Trophoblast cell (in vitro differentiated cells and primary cell): ENCODE results near the gene TEPSIN.

ENCODE experiments used
- DNase-seq, 2 donors: peaks; one replicate each; pipeline ENCODE4 v3.0.0-alpha.2; 2016
- H2AFZ ChIP-seq: 2 replicates; pipeline ENCODE4 v1.6.1; 2013; ENCODE audit warnings: low read length, moderate library complexity, mild to moderate bottlenecking; ENCODE audit not compliant: insufficient read depth, poor library complexity
- H2AK5ac ChIP-seq: 2 replicates; pipeline ENCODE4 v1.6.1; 2013; ENCODE audit warnings: mild to moderate bottlenecking, low read length
- H2BK120ac ChIP-seq: 2 replicates; pipeline ENCODE4 v1.6.1; 2013; ENCODE audit warnings: low read length, mild to moderate bottlenecking, moderate library complexity; ENCODE audit not compliant: insufficient read depth, poor library complexity
- H2BK12ac ChIP-seq: 2 replicates; pipeline ENCODE4 v1.6.1; 2013; ENCODE audit warnings: mild to moderate bottlenecking, low read length, moderate library complexity
- H2BK5ac ChIP-seq: 2 replicates; pipeline ENCODE4 v1.6.1; 2013; ENCODE audit warnings: low read length, low read depth, moderate library complexity, mild to moderate bottlenecking; ENCODE audit not compliant: poor library complexity
- H3K14ac ChIP-seq: 2 replicates; pipeline ENCODE4 v1.6.1; 2013; ENCODE audit warnings: mild to moderate bottlenecking, low read length
- H3K18ac ChIP-seq: 2 replicates; pipeline ENCODE4 v1.6.1; 2013; ENCODE audit warnings: mild to moderate bottlenecking, low read length
- H3K23ac ChIP-seq: 2 replicates; pipeline ENCODE4 v1.6.1; 2013; ENCODE audit warnings: low read length
- H3K27ac ChIP-seq: 2 replicates; pipeline ENCODE4 v1.5.1; 2013; ENCODE audit warnings: low read depth, mild to moderate bottlenecking, inconsistent platforms, low read length, moderate library complexity
- H3K27me3 ChIP-seq: 2 replicates; pipeline ENCODE4 v1.6.1; 2013; ENCODE audit warnings: inconsistent platforms, mild to moderate bottlenecking, low read length, moderate library complexity; ENCODE audit not compliant: insufficient read depth
- H3K36me3 ChIP-seq, 2 experiments: 1 replicate in 1 of 2; 2 replicates in 1 of 2; pipeline ENCODE4 v1.6.1; 2013; ENCODE audit warnings: low read length in 2 of 2, mild to moderate bottlenecking in 2 of 2, moderate library complexity in 1 of 2; ENCODE audit not compliant: insufficient read depth in 2 of 2, control insufficient read depth in 1 of 2
- H3K4ac ChIP-seq: 2 replicates; pipeline ENCODE4 v1.6.1; 2013; ENCODE audit warnings: low read depth, mild to moderate bottlenecking, low read length, moderate library complexity
- H3K4me1 ChIP-seq, 2 experiments: 1 replicate in 1 of 2; 2 replicates in 1 of 2; pipeline ENCODE4 v1.6.1; 2013; ENCODE audit warnings: low read length in 2 of 2, mild to moderate bottlenecking in 2 of 2, moderate library complexity in 1 of 2; ENCODE audit not compliant: insufficient read depth in 2 of 2, control insufficient read depth in 1 of 2
- H3K4me2 ChIP-seq: 2 replicates; pipeline ENCODE4 v1.6.1; 2013; ENCODE audit warnings: inconsistent platforms, mild to moderate bottlenecking, low read length, moderate library complexity
- H3K4me3 ChIP-seq: 2 replicates; pipeline ENCODE4 v1.5.1; 2013; ENCODE audit warnings: mild to moderate bottlenecking, low read depth, low read length, inconsistent platforms
- H3K79me1 ChIP-seq: one replicate; pipeline ENCODE4 v1.6.1; 2013; ENCODE audit warnings: low read length
- H3K79me2 ChIP-seq: 2 replicates; pipeline ENCODE4 v1.6.1; 2013; ENCODE audit warnings: low read length, mild to moderate bottlenecking; ENCODE audit not compliant: control insufficient read depth, insufficient read depth, poor library complexity
- H3K9ac ChIP-seq: 2 replicates; pipeline ENCODE4 v1.6.1; 2013; ENCODE audit warnings: mild to moderate bottlenecking, low read length
- H3K9me3 ChIP-seq: 2 replicates; pipeline ENCODE4 v1.6.1; 2013; ENCODE audit warnings: low read depth, mild to moderate bottlenecking, control low read depth, inconsistent platforms, low read length; ENCODE audit not compliant: insufficient read depth
- H4K12ac ChIP-seq: 2 replicates; pipeline ENCODE4 v1.6.1; 2013; ENCODE audit warnings: low read depth, mild to moderate bottlenecking, low read length, moderate library complexity
- H4K8ac ChIP-seq: 2 replicates; pipeline ENCODE4 v1.6.1; 2013; ENCODE audit warnings: low read depth, mild to moderate bottlenecking, low read length, moderate library complexity
- H4K91ac ChIP-seq: one replicate; pipeline ENCODE4 v1.6.1; 2013; ENCODE audit warnings: low read depth, mild to moderate bottlenecking, low read length, moderate library complexity
- WGBS: extraction: QIAGEN DNeasy Blood & Tissue Kit; methylation state at CpG from one replicate; pipeline ENCODE4 v1.1.7; 2013; ENCODE audit warnings: missing lambda C conversion rate; ENCODE audit not compliant: insufficient read length, insufficient coverage; ENCODE audit errors: extremely low coverage; 5-methylcytosine and 5-hydroxymethylcytosine counted together

Gene TEPSIN

DNA sequence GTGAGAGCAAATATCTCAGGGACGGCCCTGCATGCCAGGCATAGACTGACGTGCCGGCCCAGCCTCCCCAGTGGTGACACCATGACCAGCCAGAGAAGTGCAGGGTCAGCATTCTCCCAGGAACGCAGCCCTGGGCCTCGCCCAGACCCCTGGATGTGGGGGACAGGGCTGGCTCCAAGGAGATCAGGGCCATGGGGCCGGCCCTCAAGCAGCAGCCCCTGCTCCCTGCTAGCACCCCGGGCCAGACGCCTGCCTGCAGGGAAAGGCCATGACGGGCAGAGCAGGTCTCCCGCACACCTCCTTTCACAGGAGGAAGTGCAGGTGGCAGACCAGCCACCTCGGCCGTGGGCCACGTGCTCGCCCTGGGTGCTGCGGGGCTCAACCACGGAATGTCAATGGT lies 9.8 kb upstream of the TEPSIN start:
- no peaks in the 10 kb centered on the region for H3K79me2 ChIP-seq
- no peak overlapping the region for H3K14ac ChIP-seq
- no peak overlapping the region for H4K91ac ChIP-seq
- H3K4me1 ChIP-seq = peaks cover 5 to 10% of the 10 kb centered on the region in 2 experiments
- H3K18ac ChIP-seq = no peak overlapping the region
- no peak overlapping the region for H2BK120ac ChIP-seq
- peak in 1 of 2 donors; percentile 41 for DNase-seq
- no peak overlapping the region for H2AFZ ChIP-seq
- H3K23ac ChIP-seq = no peak overlapping the region
- H2AK5ac ChIP-seq = no peak overlapping the region
- H3K4ac ChIP-seq = no peak overlapping the region
- H3K4me2 ChIP-seq = no peak overlapping the region
- no peak overlapping the region for H4K12ac ChIP-seq
- no peak overlapping the region for H2BK5ac ChIP-seq
- no peak overlapping the region for H4K8ac ChIP-seq
- peaks cover 34 to 45% of the 10 kb centered on the region in 2 experiments for H3K36me3 ChIP-seq
- H3K4me3 ChIP-seq = no peak overlapping the region
- H2BK12ac ChIP-seq = no peak overlapping the region
- H3K79me1 ChIP-seq = no peaks in the 10 kb centered on the region
- H3K9me3 ChIP-seq = peaks cover 5% of the 10 kb centered on the region
- no peak overlapping the region for H3K27ac ChIP-seq
- no peak overlapping the region for H3K9ac ChIP-seq
- WGBS = no CpG with 5 or more reads among the region's 16 CpGs
- H3K27me3 ChIP-seq = no peaks in the 10 kb centered on the region

DNA sequence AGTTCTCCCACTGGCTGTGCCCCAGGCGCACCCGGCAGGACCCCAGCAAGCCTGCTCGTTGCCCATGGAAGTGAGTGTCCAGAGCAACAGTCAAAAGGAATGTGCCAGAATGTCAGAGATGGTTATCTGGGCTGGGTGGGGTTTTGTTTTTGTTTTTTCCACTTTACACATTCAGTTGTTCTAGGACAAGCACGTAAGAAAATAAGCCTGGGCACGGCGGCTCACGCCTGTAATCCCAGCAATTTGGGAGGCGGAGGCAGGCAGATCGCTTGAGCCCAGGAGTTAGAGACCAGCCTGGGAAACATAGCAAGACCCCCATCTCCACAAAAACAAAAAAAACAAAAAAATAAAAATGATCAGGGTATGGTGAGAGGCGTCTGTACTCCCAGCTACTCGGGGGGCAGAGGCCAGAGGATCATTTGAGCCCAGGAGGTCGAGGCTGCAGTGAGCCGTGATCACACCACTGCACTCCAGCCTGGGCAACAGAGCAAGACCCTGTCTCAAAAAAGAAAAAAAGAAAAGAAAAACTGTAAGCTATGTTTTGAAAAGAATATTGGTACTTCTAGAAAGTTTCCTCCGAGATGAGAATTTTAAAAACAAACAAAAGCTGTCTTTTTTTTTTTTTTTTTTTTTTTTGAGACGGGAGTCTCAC lies 8.6 kb upstream of the TEPSIN start:
- H2AFZ ChIP-seq = no peak overlapping the region
- H3K4me3 ChIP-seq = no peak overlapping the region
- peaks cover 28 to 39% of the 10 kb centered on the region in 2 experiments for H3K36me3 ChIP-seq
- H3K27me3 ChIP-seq = no peaks in the 10 kb centered on the region
- no peak overlapping the region for H2BK5ac ChIP-seq
- H4K8ac ChIP-seq = no peak overlapping the region
- no peak overlapping the region for H3K4ac ChIP-seq
- no CpG with 5 or more reads among the region's 15 CpGs for WGBS
- no peak overlapping the region for H4K12ac ChIP-seq
- H4K91ac ChIP-seq = no peak overlapping the region
- peak; percentile 56 to 72 for DNase-seq
- no peak overlapping the region for H2BK120ac ChIP-seq
- no peaks in the 10 kb centered on the region for H3K79me2 ChIP-seq
- H3K79me1 ChIP-seq = no peaks in the 10 kb centered on the region
- H3K18ac ChIP-seq = no peak overlapping the region
- H3K23ac ChIP-seq = no peak overlapping the region
- H3K9ac ChIP-seq = no peak overlapping the region
- no peak overlapping the region for H3K4me2 ChIP-seq
- peaks cover 5 to 10% of the 10 kb centered on the region in 2 experiments for H3K4me1 ChIP-seq
- H2AK5ac ChIP-seq = no peak overlapping the region
- no peak overlapping the region for H3K14ac ChIP-seq
- H2BK12ac ChIP-seq = no peak overlapping the region
- peaks cover 3% of the 10 kb centered on the region for H3K9me3 ChIP-seq
- no peak overlapping the region for H3K27ac ChIP-seq

- H3K27ac ChIP-seq = no peak overlapping the region
- no peaks in the 10 kb centered on the region for H3K27me3 ChIP-seq
- H3K9me3 ChIP-seq = peaks cover 6% of the 10 kb centered on the region
- no peak overlapping the region for H4K91ac ChIP-seq
- no peaks in the 10 kb centered on the region for H3K79me2 ChIP-seq
- peaks cover 21 to 32% of the 10 kb centered on the region in 2 experiments for H3K36me3 ChIP-seq
- no peak overlapping the region for H3K23ac ChIP-seq
- H3K4ac ChIP-seq = no peak overlapping the region
- no peak overlapping the region for H3K9ac ChIP-seq
- no peak overlapping the region for H4K12ac ChIP-seq
- H2BK12ac ChIP-seq = no peak overlapping the region
- no peak overlapping the region for H2AFZ ChIP-seq
- no peak overlapping the region for H3K4me2 ChIP-seq
- H3K4me3 ChIP-seq = no peak overlapping the region
- H2BK120ac ChIP-seq = no peak overlapping the region
- no CpG with 5 or more reads among the region's 28 CpGs for WGBS
- DNase-seq = peak; percentile 40 to 55
- H3K4me1 ChIP-seq = peaks cover 5 to 10% of the 10 kb centered on the region in 2 experiments
- H3K14ac ChIP-seq = no peak overlapping the region
- H4K8ac ChIP-seq = no peak overlapping the region
- no peaks in the 10 kb centered on the region for H3K79me1 ChIP-seq
- no peak overlapping the region for H2AK5ac ChIP-seq
- H3K18ac ChIP-seq = no peak overlapping the region
- H2BK5ac ChIP-seq = no peak overlapping the region
Observed at GRCh38 chr17:81246679-81247338, 8.0 kb upstream of the TEPSIN start.

- no peak overlapping the region for H4K12ac ChIP-seq
- H3K4ac ChIP-seq = no peak overlapping the region
- peaks cover 5 to 10% of the 10 kb centered on the region in 2 experiments for H3K4me1 ChIP-seq
- no CpG with 5 or more reads among the region's 10 CpGs for WGBS
- no peaks in the 10 kb centered on the region for H3K79me2 ChIP-seq
- H4K8ac ChIP-seq = no peak overlapping the region
- H4K91ac ChIP-seq = no peak overlapping the region
- H2BK5ac ChIP-seq = no peak overlapping the region
- no peak overlapping the region for H3K14ac ChIP-seq
- no peak overlapping the region for H3K4me2 ChIP-seq
- H3K36me3 ChIP-seq = peaks cover 20 to 32% of the 10 kb centered on the region in 2 experiments
- H3K9ac ChIP-seq = no peak overlapping the region
- H3K27ac ChIP-seq = no peak overlapping the region
- no peak overlapping the region for H2AFZ ChIP-seq
- H2BK12ac ChIP-seq = no peak overlapping the region
- no peaks in the 10 kb centered on the region for H3K79me1 ChIP-seq
- peaks cover 6% of the 10 kb centered on the region for H3K9me3 ChIP-seq
- no peak for DNase-seq
- H3K18ac ChIP-seq = no peak overlapping the region
- H3K23ac ChIP-seq = no peak overlapping the region
- no peak overlapping the region for H3K4me3 ChIP-seq
- H2BK120ac ChIP-seq = no peak overlapping the region
- no peak overlapping the region for H2AK5ac ChIP-seq
- H3K27me3 ChIP-seq = no peaks in the 10 kb centered on the region
Observed at GRCh38 chr17:81246343-81246670, 7.5 kb upstream of the TEPSIN start.
